Activated CD4-positive, alpha-beta T cell treated with anti-CD3 and anti-CD28 coated beads for 1 hour (primary cell): ENCODE measurements around the gene WAS.
A peak's percentile ranks its signal among the peaks of the same experiment; 100 is the strongest.
"Not testable (repeated sequence)": the region's sequence is repeated elsewhere in the genome, so short reads cannot be mapped to it uniquely, and the experiment has no call there.

Experiments
- DNase-seq: peaks from one replicate; pipeline ENCODE4 v3.0.0-alpha.2; 2020

WAS gene

DNA sequence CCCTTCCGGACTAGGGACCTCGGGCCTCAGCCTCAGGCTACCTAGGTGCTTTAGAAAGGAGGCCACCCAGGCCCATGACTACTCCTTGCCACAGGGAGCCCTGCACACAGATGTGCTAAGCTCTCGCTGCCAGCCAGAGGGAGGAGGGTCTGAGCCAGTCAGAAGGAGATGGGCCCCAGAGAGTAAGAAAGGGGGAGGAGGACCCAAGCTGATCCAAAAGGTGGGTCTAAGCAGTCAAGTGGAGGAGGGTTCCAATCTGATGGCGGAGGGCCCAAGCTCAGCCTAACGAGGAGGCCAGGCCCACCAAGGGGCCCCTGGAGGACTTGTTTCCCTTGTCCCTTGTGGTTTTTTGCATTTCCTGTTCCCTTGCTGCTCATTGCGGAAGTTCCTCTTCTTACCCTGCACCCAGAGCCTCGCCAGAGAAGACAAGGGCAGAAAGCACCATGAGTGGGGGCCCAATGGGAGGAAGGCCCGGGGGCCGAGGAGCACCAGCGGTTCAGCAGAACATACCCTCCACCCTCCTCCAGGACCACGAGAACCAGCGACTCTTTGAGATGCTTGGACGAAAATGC, at the start of gene WAS:
WAS (plus strand) TSS at position 389 of the 572 bp plus-strand sequence; CDS start at position 444, 55 bp downstream.
- DNase-seq, result no peak

DNA sequence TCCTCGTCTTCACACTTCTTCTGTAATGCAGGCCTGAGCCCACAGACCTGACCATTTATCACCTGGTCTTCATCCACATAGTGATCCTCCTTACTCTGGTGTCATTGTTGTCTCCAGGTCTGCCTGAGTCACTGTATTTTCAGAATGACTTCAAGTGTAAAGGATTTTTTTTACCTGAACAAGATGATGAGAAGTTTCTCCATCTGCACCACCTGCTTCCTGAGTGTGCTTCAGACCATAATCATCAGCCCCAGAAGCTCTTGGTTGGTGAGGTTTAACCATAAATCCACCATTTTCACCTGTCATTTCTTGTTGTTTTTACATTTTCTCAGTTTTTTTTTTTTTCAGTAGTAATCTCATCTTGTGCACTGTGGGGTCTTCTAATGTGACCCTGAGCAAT, 47.3 kb upstream of the WAS start:
- no peak for DNase-seq

- DNase-seq, result no peak
Observed at GRCh38 chrX:48636776-48637175, 46.8 kb upstream of the WAS start.

DNA sequence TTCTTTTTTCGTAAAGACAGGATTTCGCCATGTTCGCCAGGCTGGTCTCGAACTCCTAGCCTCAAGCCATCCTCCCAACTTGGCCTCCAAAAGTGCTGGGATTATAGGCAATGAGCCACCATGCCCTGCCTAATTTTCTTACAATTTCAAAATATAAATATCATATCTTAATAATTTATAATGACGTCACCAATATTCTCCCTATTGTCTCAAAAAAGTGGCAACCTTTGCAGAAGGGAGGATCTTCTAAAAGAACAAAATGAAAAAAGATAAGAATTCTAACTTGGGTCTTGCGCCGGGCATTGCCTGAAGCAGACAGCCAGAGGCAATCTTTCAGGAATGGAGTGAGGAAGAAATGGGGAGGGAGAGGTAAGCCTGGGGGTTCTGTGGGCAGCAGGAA, 37.9 kb upstream of the WAS start:
- DNase-seq, result no peak

DNA sequence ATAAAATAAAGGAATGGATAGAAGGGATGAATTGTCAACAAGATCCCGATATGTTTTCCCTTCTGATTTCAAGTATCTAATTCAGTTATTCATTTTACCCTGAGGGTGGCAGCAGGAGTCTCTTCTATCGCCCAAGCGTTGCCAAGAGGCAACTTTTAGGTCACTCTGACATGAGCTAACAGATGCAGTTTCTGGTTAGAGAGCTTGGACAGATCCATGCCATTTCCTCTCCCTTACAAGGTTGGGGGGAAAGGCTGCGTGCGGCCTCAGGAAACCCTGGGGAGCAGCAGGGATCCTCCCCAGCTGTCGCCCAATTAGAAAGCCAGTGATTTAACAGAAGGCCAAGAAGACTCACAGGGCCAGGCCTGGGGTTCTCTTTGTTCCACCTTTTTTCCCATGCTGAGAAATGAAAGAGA, 35.3 kb upstream of the WAS start:
- peak; percentile 11 for DNase-seq

GRCh38 chrX:48649102-48649501, 34.5 kb upstream of the WAS start:
- no peak for DNase-seq

- not testable (repeated sequence) for DNase-seq
Observed at GRCh38 chrX:48652055-48652579, 31.5 kb upstream of the WAS start.

- DNase-seq, result not testable (repeated sequence)
Observed at GRCh38 chrX:48654746-48655145, 28.9 kb upstream of the WAS start.

DNA sequence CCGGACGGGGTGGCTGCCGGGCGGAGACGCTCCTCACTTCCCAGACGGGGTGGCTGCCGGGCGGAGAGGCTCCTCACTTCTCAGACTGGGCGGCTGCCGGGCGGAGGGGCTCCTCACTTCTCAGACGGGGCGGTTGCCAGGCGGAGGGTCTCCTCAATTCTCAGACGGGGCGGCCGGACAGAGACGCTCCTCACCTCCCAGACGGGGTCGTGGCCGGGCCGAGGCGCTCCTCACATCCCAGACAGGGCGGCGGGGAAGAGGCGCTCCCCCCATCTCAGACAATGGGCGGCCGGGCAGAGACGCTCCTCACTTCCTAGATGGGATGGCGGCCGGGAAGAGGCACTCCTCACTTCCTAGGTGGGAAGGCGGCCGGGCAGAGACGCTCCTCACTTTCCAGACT, 23.9 kb upstream of the WAS start:
- DNase-seq, result not testable (repeated sequence)

DNA sequence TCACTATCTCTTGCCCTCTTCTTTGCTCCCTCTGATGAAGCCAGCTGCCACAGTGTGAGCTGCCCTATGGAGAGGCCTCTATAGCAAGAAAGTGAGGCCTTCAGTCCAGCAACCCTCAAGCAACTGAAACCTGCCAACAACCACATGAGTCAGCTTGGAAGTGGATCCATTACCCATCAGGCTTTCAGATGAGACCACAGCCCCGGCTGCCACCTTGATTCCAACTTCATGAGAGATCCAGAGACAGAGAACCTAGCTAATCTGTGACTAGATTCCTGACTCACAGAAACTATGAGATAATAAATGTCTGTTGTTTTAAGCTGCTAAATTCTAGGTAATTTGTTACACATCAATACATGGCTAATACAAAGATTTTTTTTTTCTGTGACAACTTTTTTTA, 20.4 kb upstream of the WAS start:
- no peak for DNase-seq

DNA sequence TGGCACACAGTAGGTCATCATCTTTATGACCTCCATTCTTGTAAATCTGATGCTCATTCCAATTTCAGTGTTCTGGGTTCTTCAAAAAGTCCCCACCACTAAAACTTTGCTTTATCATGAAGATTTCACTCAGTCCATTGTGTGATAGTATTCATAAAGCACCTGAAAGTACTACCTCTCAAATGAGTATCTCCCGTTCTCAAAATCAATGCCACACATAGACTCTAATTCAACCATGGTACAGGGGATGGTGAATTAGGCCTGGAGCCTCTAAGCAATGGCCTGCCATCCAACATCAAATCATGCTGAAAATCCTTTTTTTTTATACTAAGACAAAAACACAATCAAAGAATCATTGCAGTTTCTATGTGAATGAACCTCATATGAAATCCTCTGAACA, 19.4 kb upstream of the WAS start:
- DNase-seq, result no peak

DNA sequence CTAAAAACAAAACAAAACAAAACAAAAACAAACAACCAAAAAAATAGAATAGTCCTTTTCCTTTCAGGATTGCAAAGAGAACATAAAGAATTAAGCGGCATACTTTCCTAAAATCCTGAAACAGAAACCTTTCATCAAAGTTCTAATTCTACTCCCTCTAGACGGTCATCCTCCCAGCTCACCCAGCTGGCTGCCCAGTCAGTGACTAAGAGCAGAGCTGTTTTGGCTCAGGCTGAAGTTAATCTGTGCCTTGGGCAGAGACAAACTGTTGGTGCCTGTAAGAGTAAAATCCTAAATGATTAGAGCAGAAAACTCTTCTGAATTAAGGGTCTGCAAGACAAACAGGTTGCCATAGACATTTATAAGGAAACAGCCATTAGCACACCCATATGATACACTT, 17.6 kb upstream of the WAS start:
- no peak for DNase-seq

DNA sequence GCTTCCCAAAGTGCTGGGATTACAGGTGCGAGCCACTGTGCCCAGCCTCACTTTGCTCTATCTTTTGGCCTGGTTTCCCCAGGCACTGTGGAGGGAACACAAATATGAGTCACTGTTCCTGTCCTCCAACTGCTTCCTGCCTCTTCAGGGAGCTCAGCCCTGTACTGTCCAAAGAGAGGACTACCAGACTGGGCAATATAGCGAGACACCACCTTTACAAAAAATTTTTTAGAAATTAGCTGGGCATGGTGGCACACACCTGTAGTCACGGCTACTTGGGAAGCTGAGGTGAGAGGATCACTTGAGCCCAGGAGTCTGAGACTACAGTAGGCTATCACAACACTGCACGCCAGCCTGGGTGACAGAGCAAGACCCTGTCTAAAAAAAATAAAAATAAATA, 16.9 kb upstream of the WAS start:
- DNase-seq, result no peak

- no peak for DNase-seq
Observed at GRCh38 chrX:48667509-48667908, 16.1 kb upstream of the WAS start.

GRCh38 chrX:48668187-48668586, 15.4 kb upstream of the WAS start:
- not testable (repeated sequence) for DNase-seq

DNA sequence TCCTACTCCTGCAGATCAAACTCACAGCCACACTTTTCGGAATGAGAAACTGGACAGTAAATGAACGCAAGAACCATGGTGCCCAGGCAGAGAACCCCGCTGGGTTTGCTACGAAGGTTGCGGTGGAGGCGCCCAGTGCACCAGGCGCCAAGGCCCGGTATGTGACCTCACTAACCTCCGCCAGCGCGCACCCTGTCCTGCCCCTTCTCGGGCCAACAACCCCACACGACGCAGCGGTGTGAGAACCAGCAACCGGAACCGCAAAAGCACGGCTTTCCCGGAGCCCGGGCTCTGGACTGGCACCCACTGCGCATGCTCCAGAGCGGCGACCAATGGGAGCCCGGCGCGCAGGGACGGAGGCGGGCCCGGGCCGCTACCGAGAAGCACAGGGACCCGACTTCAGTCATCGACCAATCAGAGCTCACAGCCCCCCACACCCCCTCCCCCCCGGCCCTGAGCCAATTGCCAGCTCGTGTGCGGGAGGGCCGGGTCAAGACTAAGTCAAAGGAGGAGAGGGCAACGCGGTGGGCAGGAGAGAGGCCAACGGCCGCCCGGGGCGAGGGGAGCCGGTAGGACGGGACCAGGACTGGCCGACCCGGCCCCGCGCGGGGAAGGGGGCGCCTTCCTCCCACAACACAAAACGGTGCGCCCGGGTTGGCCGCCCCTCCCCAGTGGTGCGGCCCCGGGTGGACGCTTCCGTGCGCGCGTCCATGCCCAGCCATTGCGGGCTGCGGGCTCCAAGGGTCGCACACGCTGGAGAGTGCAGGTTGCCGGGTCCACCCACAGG, 7.3 kb upstream of the WAS start:
- peak; percentile 83 for DNase-seq

- no peak for DNase-seq
Observed at GRCh38 chrX:48676893-48677270, 6.7 kb upstream of the WAS start.

- DNase-seq, result no peak
Observed at GRCh38 chrX:48677516-48677915, 6.1 kb upstream of the WAS start.

- not testable (repeated sequence) for DNase-seq
Observed at GRCh38 chrX:48680467-48680866, 3.1 kb upstream of the WAS start.

DNA sequence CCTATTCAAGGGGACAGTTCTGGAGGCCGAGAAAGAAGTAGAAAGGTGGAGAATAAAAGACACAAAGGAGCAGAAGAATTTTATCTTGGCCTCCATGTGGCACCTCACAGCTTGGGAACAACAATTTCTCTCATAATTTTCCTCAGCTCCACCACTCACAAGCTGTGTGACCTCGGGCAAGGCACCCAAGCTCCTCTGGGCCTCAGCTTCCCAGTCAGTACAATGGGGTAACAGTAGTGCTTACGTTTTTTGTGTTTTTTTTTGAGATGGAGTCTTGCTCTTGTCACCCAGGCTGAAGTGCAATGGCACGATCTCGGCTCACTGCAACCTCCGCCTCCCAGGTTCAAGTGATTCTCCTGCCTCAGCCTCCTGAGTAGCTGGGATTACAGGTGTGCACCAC, 2.7 kb upstream of the WAS start:
- DNase-seq, result not testable (repeated sequence)

GRCh38 chrX:48681539-48682183, 1.9 kb upstream of the WAS start:
- DNase-seq, result no peak

- not testable (repeated sequence) for DNase-seq
Observed at GRCh38 chrX:48682795-48683194, 804 bp upstream of the WAS start.

DNA sequence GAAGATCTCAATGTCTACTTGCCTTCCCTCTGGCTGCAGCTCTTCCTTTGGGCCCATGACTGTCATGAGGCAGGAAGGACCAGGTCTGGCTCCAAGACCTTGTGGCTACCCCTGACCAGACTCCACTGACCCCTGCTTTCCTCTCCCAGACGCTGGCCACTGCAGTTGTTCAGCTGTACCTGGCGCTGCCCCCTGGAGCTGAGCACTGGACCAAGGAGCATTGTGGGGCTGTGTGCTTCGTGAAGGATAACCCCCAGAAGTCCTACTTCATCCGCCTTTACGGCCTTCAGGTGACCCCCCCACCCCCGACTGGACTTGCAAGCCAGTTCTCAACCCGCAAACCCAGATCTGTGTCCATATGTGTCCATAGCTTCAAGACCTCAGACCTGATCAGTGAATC, 535 bp downstream of the WAS start:
- no peak for DNase-seq

DNA sequence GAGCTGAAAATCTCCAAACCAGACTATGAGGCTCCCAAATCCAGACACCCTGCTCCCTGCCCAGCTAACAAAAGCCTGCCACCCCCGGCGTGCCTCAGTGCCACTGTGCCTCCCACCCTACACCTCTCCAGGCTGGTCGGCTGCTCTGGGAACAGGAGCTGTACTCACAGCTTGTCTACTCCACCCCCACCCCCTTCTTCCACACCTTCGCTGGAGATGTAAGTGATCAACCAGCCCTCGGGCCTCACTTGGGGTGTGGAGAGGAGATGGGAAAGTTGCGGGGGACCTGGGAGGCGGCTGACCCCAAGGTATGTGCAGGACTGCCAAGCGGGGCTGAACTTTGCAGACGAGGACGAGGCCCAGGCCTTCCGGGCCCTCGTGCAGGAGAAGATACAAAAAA, 1.8 kb downstream of the WAS start:
- DNase-seq, result no peak
